OCI-LY7 (cell line): ENCODE measurements around the gene TRMT1. TPM values are rescaled to one million over a fixed set of nuclear protein-coding genes. Genes with fewer than 3 reads are reported as not detected.

ENCODE experiments used
- BruUV-seq: library from RNA; stranded (reverse); fragments of 400-500 nt; replicated peaks from 2 replicates; lab custom pipeline; 2021; lab: Mats Ljungman, UMichigan
- CTCF ChIA-PET: fragments of 300-600 bp; sonication (Branson Sonifier 250); formaldehyde crosslinking; loops from one replicate; lab custom pipeline; 2022; ENCODE audit warnings: antibody characterized with exemption; ENCODE audit not compliant: unreplicated experiment; lab: Charles Lee
- POLR2A ChIA-PET: fragments of 300-600 bp; sonication (Branson Sonifier 250); formaldehyde crosslinking; loops from one replicate; lab custom pipeline; 2022; ENCODE audit warnings: antibody characterized with exemption; lab: Charles Lee
- DNase-seq: peaks from one replicate; pipeline ENCODE4 v3.0.0-alpha.2; 2015; ENCODE audit warnings: low spot score
- H2AFZ ChIP-seq: fragments of 200-600 bp; sonication (generic), shearing (Covaris generic); 2 replicates; pipeline ENCODE4 v1.6.1; 2014; ENCODE audit warnings: mild to moderate bottlenecking, antibody characterized with exemption, low read length, moderate library complexity
- H3K27ac ChIP-seq: fragments of 200-600 bp; sonication (generic); 2 replicates; pipeline ENCODE4 v1.5.1; 2014; ENCODE audit warnings: mixed run types, low read depth, mild to moderate bottlenecking, moderate library complexity, low read length, inconsistent platforms; ENCODE audit not compliant: poor library complexity, severe bottlenecking
- H3K36me3 ChIP-seq: fragments of 200-600 bp; sonication (generic); 2 replicates; pipeline ENCODE4 v1.6.1; 2014; ENCODE audit warnings: mild to moderate bottlenecking, antibody characterized with exemption, low read length, moderate library complexity, mixed read lengths; ENCODE audit not compliant: insufficient read depth
- H3K4me1 ChIP-seq: fragments of 200-600 bp; sonication (generic); 2 replicates; pipeline ENCODE4 v1.5.1; 2014; ENCODE audit warnings: mild to moderate bottlenecking, low read length; ENCODE audit not compliant: insufficient read depth, poor library complexity, severe bottlenecking
- H3K4me2 ChIP-seq: fragments of 200-600 bp; sonication (generic); 2 replicates; pipeline ENCODE4 v1.6.1; 2014; ENCODE audit warnings: mild to moderate bottlenecking, low read length
- H3K4me3 ChIP-seq: fragments of 200-600 bp; sonication (generic); 2 replicates; pipeline ENCODE4 v1.5.1; 2014; ENCODE audit warnings: mild to moderate bottlenecking, low read depth, low read length; ENCODE audit not compliant: poor library complexity, severe bottlenecking
- H3K79me2 ChIP-seq: fragments of 200-600 bp; sonication (generic); 2 replicates; pipeline ENCODE4 v1.6.1; 2016; ENCODE audit warnings: low read depth, mild to moderate bottlenecking, low read length, moderate library complexity, mixed read lengths; ENCODE audit not compliant: insufficient read depth
- H3K9me2 ChIP-seq: fragments of 200-600 bp; sonication (generic); 2 replicates; pipeline ENCODE4 v1.6.1; 2016; ENCODE audit warnings: mild to moderate bottlenecking, low read length, mixed read lengths; ENCODE audit not compliant: insufficient read depth
- H3K9me3 ChIP-seq: fragments of 200-600 bp; sonication (generic); 2 replicates; pipeline ENCODE4 v1.6.1; 2014; ENCODE audit warnings: mild to moderate bottlenecking, mixed run types, low read length, mixed read lengths
- H4K20me1 ChIP-seq: fragments of 200-600 bp; sonication (generic); 2 replicates; pipeline ENCODE4 v1.6.1; 2014; ENCODE audit warnings: mild to moderate bottlenecking, antibody characterized with exemption, low read length, moderate library complexity, mixed read lengths; ENCODE audit not compliant: insufficient read depth
- CTCF ChIP-seq: fragments of 200-600 bp; sonication (generic); conservative IDR thresholded peaks from 2 replicates; pipeline ENCODE4 v1.5.1; 2014; ENCODE audit warnings: mild to moderate bottlenecking, antibody characterized with exemption, low read length, moderate library complexity, mixed read lengths
- EZH2phosphoT487 ChIP-seq: fragments of 200-600 bp; sonication (generic); IDR thresholded peaks from 2 replicates; pipeline ENCODE4 v1.6.1; 2018; ENCODE audit warnings: low read depth, borderline replicate concordance, mild to moderate bottlenecking, mixed run types, antibody characterized with exemption, low read length, moderate library complexity, mixed read lengths
- intact Hi-C: fragments of 100-400 bp; cut with micrococcal nuclease; formaldehyde crosslinking; loops from one replicate; pipeline ENCODE4 v1.10.0; 2022; ENCODE audit not compliant: unreplicated experiment
- total RNA-seq, 2 experiments: library from RNA; depleted of rRNA in 1 of 2; stranded (reverse); fragments of >200 nt in 1 of 2; shearing (Covaris generic) in 1 of 2; gene quantifications; 2 replicates each; pipeline ENCODE4 v1.2.3, GENCODE V29; 2014 to 2022

The TRMT1 gene
- total RNA-seq, 2 experiments from 2014 or later, result 50.4 to 56.8 TPM

- no peaks in the 10 kb centered on the region for H3K9me2 ChIP-seq
- no peak overlapping the region for H3K4me2 ChIP-seq
- H3K4me3 ChIP-seq, result no peak overlapping the region
- H3K79me2 ChIP-seq, result peaks cover 6% of the 10 kb centered on the region; the same call in 1 of the 2 replicates
- intact Hi-C loops, result no loop called here
- BruUV-seq, result no TSS peak
- H3K9me3 ChIP-seq, result no peaks in the 10 kb centered on the region
- ChIA-PET POLR2A (no interaction called here), CTCF (no interaction called here)
- TF ChIP-seq EZH2phosphoT487 (no peak), CTCF (no peak)
- no peak overlapping the region for H3K27ac ChIP-seq
- H4K20me1 ChIP-seq, result no peaks in the 10 kb centered on the region; the same call in 1 of the 2 replicates
- H3K4me1 ChIP-seq, result no peaks in the 10 kb centered on the region
- no peak for DNase-seq
- H3K36me3 ChIP-seq, result peaks cover 69% of the 10 kb centered on the region
- no peak overlapping the region for H2AFZ ChIP-seq
Measured at GRCh38 chr19:13135068-13136062, 18.8 kb upstream of the TRMT1 start.

GRCh38 chr19:13134626-13135025 is 18.1 kb upstream of the TRMT1 start:
- no peak overlapping the region for H3K4me3 ChIP-seq
- ChIA-PET CTCF (no interaction called here), POLR2A (no interaction called here)
- no peak for TF ChIP-seq EZH2phosphoT487
- TF ChIP-seq CTCF, result no peak
- H3K9me3 ChIP-seq, result no peaks in the 10 kb centered on the region
- no peak overlapping the region for H2AFZ ChIP-seq
- peaks cover 75% of the 10 kb centered on the region for H3K36me3 ChIP-seq
- no peaks in the 10 kb centered on the region for H3K9me2 ChIP-seq
- no peak overlapping the region for H3K27ac ChIP-seq
- no peak for DNase-seq
- BruUV-seq, result no TSS peak
- H3K79me2 ChIP-seq, result peaks cover 9% of the 10 kb centered on the region; the same call in 1 of the 2 replicates
- intact Hi-C loops, result no loop called here
- no peaks in the 10 kb centered on the region for H3K4me1 ChIP-seq
- H4K20me1 ChIP-seq, result no peaks in the 10 kb centered on the region; the same call in 1 of the 2 replicates
- H3K4me2 ChIP-seq, result no peak overlapping the region
